ENCODE measurements around the gene CDK18. TPM values are rescaled to one million over a fixed set of nuclear protein-coding genes. Genes with fewer than 3 reads are reported as not detected.

CDK18 gene
- total RNA-seq, 1 experiment from 2014 or later: 38.5 TPM

DNA sequence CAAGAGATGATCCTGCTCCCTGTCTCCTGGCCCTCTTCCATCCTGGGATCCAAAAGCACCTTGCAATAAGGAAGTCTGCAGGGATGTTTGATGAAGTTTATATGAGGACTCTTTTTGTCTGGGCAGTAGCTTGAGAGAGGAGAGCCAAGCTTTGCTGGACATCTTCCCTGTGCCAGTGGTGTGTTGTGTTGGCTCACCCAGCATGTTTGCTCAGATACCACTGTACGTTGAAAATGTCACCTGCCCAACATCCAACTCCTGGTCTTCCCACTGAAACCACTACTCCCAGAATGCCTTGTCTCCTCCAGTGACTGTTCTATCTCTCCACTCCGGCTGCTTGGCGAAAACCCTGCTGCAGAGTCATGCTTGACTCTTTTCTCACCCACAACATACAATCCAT lies 12.8 kb downstream of the CDK18 start:
- no peak overlapping the region for H2AFZ ChIP-seq (ENCODE audit: low read length)
- no peak overlapping the region for H3K18ac ChIP-seq (ENCODE audit: insufficient read length, low read depth, low read length)
- no peak overlapping the region for H2BK12ac ChIP-seq (ENCODE audit: insufficient read length, low read depth, low read length)
- no peak overlapping the region for H3K9ac ChIP-seq (ENCODE audit: extremely low read depth, insufficient read length, low read length)
- H3K4me3 Mint-ChIP-seq: no peak overlapping the region
- no peaks in the 10 kb centered on the region for H3K79me2 ChIP-seq (ENCODE audit: insufficient read depth, low read length)
- no peak overlapping the region for H2BK5ac ChIP-seq (ENCODE audit: insufficient read length, low read length)
- H4K5ac ChIP-seq (ENCODE audit: insufficient read length, low read depth, low read length): no peak overlapping the region
- H3K56ac ChIP-seq (ENCODE audit: insufficient read length, low read depth, low read length): no peak overlapping the region
- H3K36me3 Mint-ChIP-seq (ENCODE audit: insufficient read depth in 1 of 3, low read depth in 3 of 3): peaks cover 2 to 6% (median 4%) of the 10 kb centered on the region in 3 experiments; a peak in 6 of 7 replicates
- no peak overlapping the region for H2BK15ac ChIP-seq (ENCODE audit: low read depth, low read length)
- H3T11ph ChIP-seq (ENCODE audit: low read length): no peak overlapping the region
- H3K27me3 Mint-ChIP-seq (ENCODE audit: low read depth): peaks cover 2% of the 10 kb centered on the region; the same call in 1 of the 2 replicates
- H2BK20ac ChIP-seq (ENCODE audit: low read depth, low read length, poor library complexity, severe bottlenecking): no peak overlapping the region
- no peak overlapping the region for H3K4ac ChIP-seq (ENCODE audit: low read depth, low read length)
- H4K20me1 ChIP-seq (ENCODE audit: control insufficient read depth, insufficient read depth, insufficient read length): no peaks in the 10 kb centered on the region
- H3K23me2 ChIP-seq (ENCODE audit: insufficient read length, low read depth, low read length, poor library complexity, severe bottlenecking): no peaks in the 10 kb centered on the region
- DNase-seq: no peak
- no peaks in the 10 kb centered on the region for H3K79me1 ChIP-seq (ENCODE audit: insufficient read depth, low read depth, low read length, poor library complexity, severe bottlenecking)
- H3K4me2 ChIP-seq (ENCODE audit: insufficient read depth, insufficient read length, low read length): no peak overlapping the region
- H2BK120ac ChIP-seq (ENCODE audit: low read depth, low read length, poor library complexity, severe bottlenecking): no peak overlapping the region
- H4K91ac ChIP-seq (ENCODE audit: insufficient read length, low read depth, low read length): no peak overlapping the region
- H3K9me3 ChIP-seq (ENCODE audit: control insufficient read depth, low read depth, low read length): no peaks in the 10 kb centered on the region
- H4K8ac ChIP-seq (replicated peaks; ENCODE audit: insufficient read length, low read depth, low read length): no peak overlapping the region
- H3K27ac Mint-ChIP-seq: no peak overlapping the region
- no peaks in the 10 kb centered on the region for H3K27me3 ChIP-seq (ENCODE audit: insufficient read depth, low read length)
- H3K23ac ChIP-seq (ENCODE audit: insufficient read length, low read depth, low read length): no peak overlapping the region
- TF ChIP-seq, protein P1, sequence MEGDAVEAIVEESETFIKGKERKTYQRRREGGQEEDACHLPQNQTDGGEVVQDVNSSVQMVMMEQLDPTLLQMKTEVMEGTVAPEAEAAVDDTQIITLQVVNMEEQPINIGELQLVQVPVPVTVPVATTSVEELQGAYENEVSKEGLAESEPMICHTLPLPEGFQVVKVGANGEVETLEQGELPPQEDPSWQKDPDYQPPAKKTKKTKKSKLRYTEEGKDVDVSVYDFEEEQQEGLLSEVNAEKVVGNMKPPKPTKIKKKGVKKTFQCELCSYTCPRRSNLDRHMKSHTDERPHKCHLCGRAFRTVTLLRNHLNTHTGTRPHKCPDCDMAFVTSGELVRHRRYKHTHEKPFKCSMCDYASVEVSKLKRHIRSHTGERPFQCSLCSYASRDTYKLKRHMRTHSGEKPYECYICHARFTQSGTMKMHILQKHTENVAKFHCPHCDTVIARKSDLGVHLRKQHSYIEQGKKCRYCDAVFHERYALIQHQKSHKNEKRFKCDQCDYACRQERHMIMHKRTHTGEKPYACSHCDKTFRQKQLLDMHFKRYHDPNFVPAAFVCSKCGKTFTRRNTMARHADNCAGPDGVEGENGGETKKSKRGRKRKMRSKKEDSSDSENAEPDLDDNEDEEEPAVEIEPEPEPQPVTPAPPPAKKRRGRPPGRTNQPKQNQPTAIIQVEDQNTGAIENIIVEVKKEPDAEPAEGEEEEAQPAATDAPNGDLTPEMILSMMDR (conservative IDR thresholded peaks at IDR 0.05): no peak
- H3K9me3 Mint-ChIP-seq: no peaks in the 10 kb centered on the region
- H3K27ac ChIP-seq (ENCODE audit: insufficient read length, low read depth, low read length): no peak overlapping the region
- no peak overlapping the region for H2AK5ac ChIP-seq (ENCODE audit: insufficient read length, low read length)
- peaks cover 57 to 70% of the 10 kb centered on the region in 2 experiments for H3K4me1 Mint-ChIP-seq
- H3K14ac ChIP-seq (ENCODE audit: insufficient read depth, low read length): no peak overlapping the region
- no CpG with 5 or more reads among the region's 3 CpGs for WGBS (ENCODE audit: extremely low coverage, insufficient read length, low lambda C conversion rate)
- H3K4me1 ChIP-seq (ENCODE audit: insufficient read depth, low read length): peaks cover 17% of the 10 kb centered on the region; the same call in 1 of the 2 replicates
